Upper lobe of left lung (tissue), 6 donors: ENCODE data around the gene AEBP2. TPM values are rescaled to one million over a fixed set of nuclear protein-coding genes. Genes with fewer than 3 reads are reported as not detected.

Experiments used
- ATAC-seq, 2 donors: fragments of 200-7000 bp; cut with Tn5 transposase; one replicate each; pipeline ENCODE4 v1.9.1; 2022; ENCODE audit warnings: mild to moderate bottlenecking in 2 of 2, moderate library complexity in 2 of 2; ENCODE audit not compliant: low FRiP score in 2 of 2
- DNase-seq, 2 donors: peaks; one replicate each; pipeline ENCODE4 v3.0.0-alpha.2; 2019 to 2020
- H3K27ac ChIP-seq, 4 donors: fragments of 200-600 bp; sonication (generic); one replicate each; pipeline ENCODE4 v1.5.1; 2016 to 2019
- H3K27me3 ChIP-seq, 4 donors: fragments of 200-600 bp; sonication (generic); one replicate each; pipeline ENCODE4 v1.5.1; 2017 to 2019
- H3K36me3 ChIP-seq, 4 donors: fragments of 200-600 bp; sonication (generic); one replicate each; pipeline ENCODE4 v1.5.1; 2016 to 2019
- H3K4me1 ChIP-seq, 4 donors: fragments of 200-600 bp; sonication (generic); one replicate each; pipeline ENCODE4 v1.5.1; 2018 to 2019
- H3K4me3 ChIP-seq, 4 donors: fragments of 200-600 bp; sonication (generic); one replicate each; pipeline ENCODE4 v1.5.1; 2017 to 2019; ENCODE audit warnings: mild to moderate bottlenecking in 2 of 4, moderate library complexity in 1 of 4
- H3K9me3 ChIP-seq, 4 donors: fragments of 200-600 bp; sonication (generic); one replicate each; pipeline ENCODE4 v1.5.1; 2018 to 2019
- EP300 ChIP-seq, 4 donors: sonication (generic); formaldehyde crosslinking; IDR thresholded peaks; one replicate each; pipeline ENCODE4 v1.5.1; 2017; ENCODE audit warnings: antibody characterized with exemption in 4 of 4, control low read depth in 2 of 4
- POLR2A ChIP-seq, 4 donors: fragments of 450-650 bp; IDR thresholded peaks; one replicate each; pipeline ENCODE4 v1.5.1; 2016 to 2017; ENCODE audit warnings: antibody characterized with exemption in 4 of 4, mild to moderate bottlenecking in 2 of 4
- POLR2AphosphoS5 ChIP-seq, 2 donors: sonication (generic); formaldehyde crosslinking; IDR thresholded peaks; one replicate each; pipeline ENCODE4 v1.5.1; 2017; ENCODE audit warnings: antibody characterized with exemption in 2 of 2
- WGBS, 2 donors: methylation state at CpG; one replicate each; pipeline ENCODE4 v1.1.5; 2017 to 2018; 5-methylcytosine and 5-hydroxymethylcytosine counted together
- total RNA-seq, 6 donors: library from RNA; depleted of rRNA in 4 of 6; stranded (reverse); fragments of >200 nt in 4 of 6; gene quantifications; one replicate each; pipeline versions ENCODE4 v1.1.0 to v1.2.1, GENCODE V29; 2016 to 2021
- TF ChIP-seq, protein P1 (sequence below), 6 experiments: fragments of 450-650 bp in 4 of 6; fragments of 200-600 bp in 2 of 6; sonication (generic) in 2 of 6; IDR thresholded peaks; one replicate each; pipeline ENCODE4 v1.5.1; 2016 to 2019; ENCODE audit warnings: antibody characterized with exemption in 6 of 6
- donor health status: DM: no; HTN: no; CAD: no; lungs with moderate emphysema.
- donor health status: DM: no; HTN: yes; CAD: no; lungs with severe emphysema.

Gene AEBP2
- total RNA-seq, 6 donors from 2014 or later = 27.7 to 73.9 (median 40.6) TPM

DNA sequence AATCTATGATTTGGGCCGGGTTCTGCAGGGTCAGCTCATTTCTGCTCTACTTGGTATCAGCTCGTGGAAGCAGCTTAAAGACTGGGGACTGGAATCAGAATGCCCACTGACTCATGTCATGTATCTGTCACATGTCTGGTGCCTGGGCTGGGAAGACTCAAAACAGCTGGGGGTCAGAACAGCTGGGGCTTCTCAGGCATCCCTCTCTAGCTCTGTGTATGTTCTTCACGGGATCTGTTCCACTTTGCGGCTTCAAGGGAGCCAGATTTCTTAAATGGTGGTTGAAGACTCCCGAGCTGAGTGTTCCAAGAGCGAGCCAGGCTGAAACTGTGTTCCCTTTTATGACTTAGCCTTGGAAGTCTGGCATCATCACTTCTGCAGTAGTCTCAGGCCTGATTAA lies 11.9 kb downstream of the AEBP2 start:
- 70 to 78% methylated on average over 6 of the region's 6 CpGs for WGBS, 2 donors
- Histone ChIP-seq H3K27ac (peak overlapping the region in 1 of 4 donors; percentile 0), H3K4me3 (no peak overlapping the region), H3K27me3 (no peaks in the 10 kb centered on the region), H3K4me1 (peaks cover 4 to 18% (median 9%) of the 10 kb centered on the region in 4 donors), H3K36me3 (no peaks in the 10 kb centered on the region), H3K9me3 (no peaks in the 10 kb centered on the region)
- no peak for DNase-seq
- TF ChIP-seq, protein P1, sequence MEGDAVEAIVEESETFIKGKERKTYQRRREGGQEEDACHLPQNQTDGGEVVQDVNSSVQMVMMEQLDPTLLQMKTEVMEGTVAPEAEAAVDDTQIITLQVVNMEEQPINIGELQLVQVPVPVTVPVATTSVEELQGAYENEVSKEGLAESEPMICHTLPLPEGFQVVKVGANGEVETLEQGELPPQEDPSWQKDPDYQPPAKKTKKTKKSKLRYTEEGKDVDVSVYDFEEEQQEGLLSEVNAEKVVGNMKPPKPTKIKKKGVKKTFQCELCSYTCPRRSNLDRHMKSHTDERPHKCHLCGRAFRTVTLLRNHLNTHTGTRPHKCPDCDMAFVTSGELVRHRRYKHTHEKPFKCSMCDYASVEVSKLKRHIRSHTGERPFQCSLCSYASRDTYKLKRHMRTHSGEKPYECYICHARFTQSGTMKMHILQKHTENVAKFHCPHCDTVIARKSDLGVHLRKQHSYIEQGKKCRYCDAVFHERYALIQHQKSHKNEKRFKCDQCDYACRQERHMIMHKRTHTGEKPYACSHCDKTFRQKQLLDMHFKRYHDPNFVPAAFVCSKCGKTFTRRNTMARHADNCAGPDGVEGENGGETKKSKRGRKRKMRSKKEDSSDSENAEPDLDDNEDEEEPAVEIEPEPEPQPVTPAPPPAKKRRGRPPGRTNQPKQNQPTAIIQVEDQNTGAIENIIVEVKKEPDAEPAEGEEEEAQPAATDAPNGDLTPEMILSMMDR (IDR thresholded peaks at IDR 0.05) = no peak
- TF ChIP-seq POLR2AphosphoS5 (IDR thresholded peaks at IDR 0.05) = peak in 1 of 2 donors; percentile 38
- peak; percentile 24 to 49 for ATAC-seq

DNA sequence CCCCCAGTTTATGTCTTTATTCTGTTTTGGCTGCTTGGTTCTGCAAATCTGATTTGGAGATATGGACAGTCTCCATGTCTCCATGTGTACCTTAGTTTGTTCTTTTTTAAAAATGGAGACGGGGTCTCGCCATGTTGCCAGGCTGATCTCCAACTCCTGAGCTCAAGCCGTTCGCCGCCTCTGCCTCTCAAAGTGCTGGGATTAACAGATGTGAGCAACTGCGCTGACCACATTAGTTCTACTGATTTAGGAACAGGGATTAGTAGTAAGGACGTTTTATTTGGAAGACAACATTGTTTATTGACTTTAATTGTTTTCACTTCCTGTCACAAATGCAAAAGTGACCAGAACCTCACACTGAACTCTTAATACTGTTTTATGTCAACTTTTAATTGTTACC lies 14.7 kb downstream of the AEBP2 start:
- H3K27me3 ChIP-seq = no peaks in the 10 kb centered on the region
- TF ChIP-seq, protein P1 (IDR thresholded peaks at IDR 0.05) = no peak
- TF ChIP-seq POLR2AphosphoS5 (IDR thresholded peaks at IDR 0.05) = no peak
- TF ChIP-seq POLR2A (IDR thresholded peaks at IDR 0.05) = no peak
- TF ChIP-seq EP300 (IDR thresholded peaks at IDR 0.05) = no peak
- no peak overlapping the region for H3K4me3 ChIP-seq
- no peak for DNase-seq
- peaks cover 4 to 24% (median 7%) of the 10 kb centered on the region in 4 donors for H3K4me1 ChIP-seq
- no peaks in the 10 kb centered on the region for H3K9me3 ChIP-seq
- no peak overlapping the region for H3K27ac ChIP-seq
- no peaks in the 10 kb centered on the region for H3K36me3 ChIP-seq
- no peak for ATAC-seq
- 85 to 88% methylated on average over 7 of the region's 7 CpGs for WGBS, 2 donors

DNA sequence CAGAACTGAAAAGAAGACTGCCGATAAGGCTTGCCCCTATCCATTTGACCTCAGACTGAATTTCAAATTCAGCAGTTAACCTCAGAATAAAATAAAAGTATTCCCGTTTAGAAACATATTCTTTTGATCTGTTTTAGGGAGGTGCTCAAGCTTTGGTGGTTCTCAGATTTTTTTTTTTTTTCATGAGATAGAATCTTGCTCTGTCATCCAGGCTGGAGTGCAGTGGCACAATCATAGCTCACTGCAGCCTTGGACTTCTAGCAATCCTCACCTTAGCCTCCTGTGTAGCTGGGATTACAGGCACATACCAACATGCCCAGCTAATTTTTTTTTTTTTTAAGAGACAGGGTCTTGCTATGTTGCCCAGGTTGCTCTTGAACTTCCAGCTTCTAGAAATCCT lies 15.5 kb downstream of the AEBP2 start:
- WGBS, 2 donors = 82 to 92% methylated on average over 2 of the region's 2 CpGs
- no peaks in the 10 kb centered on the region for H3K9me3 ChIP-seq
- ATAC-seq = no peak
- H3K4me1 ChIP-seq = peaks cover 4 to 24% (median 6%) of the 10 kb centered on the region in 4 donors
- H3K27me3 ChIP-seq = no peaks in the 10 kb centered on the region
- no peak overlapping the region for H3K4me3 ChIP-seq
- no peak for TF ChIP-seq POLR2AphosphoS5 (IDR thresholded peaks at IDR 0.05)
- no peak for TF ChIP-seq POLR2A (IDR thresholded peaks at IDR 0.05)
- no peak for TF ChIP-seq EP300 (IDR thresholded peaks at IDR 0.05)
- TF ChIP-seq, protein P1 (IDR thresholded peaks at IDR 0.05) = no peak
- no peaks in the 10 kb centered on the region for H3K36me3 ChIP-seq
- H3K27ac ChIP-seq = no peak overlapping the region
- no peak for DNase-seq

DNA sequence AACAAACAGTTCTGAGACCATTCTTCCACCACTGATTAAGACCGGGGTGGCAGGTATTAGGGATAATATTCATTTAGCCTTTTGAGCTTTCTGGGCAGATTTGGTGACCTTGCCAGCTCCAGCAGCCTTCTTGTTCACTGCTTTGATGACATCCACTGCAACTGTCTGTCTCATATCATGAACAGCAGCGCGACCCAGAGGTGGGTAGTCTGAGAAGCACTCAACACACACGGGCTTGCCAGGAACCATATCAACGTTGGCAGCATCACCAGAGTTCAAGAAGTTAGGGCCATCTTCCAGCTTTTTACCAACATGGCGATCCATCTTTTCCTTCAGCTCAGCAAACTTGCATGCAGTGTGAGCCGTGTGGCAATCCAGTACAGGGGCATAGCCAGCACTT lies 16.9 kb downstream of the AEBP2 start:
- TF ChIP-seq POLR2AphosphoS5 (IDR thresholded peaks at IDR 0.05) (no peak), EP300 (IDR thresholded peaks at IDR 0.05) (no peak), POLR2A (IDR thresholded peaks at IDR 0.05) (no peak)
- TF ChIP-seq, protein P1 (IDR thresholded peaks at IDR 0.05) = no peak
- Histone ChIP-seq H3K27ac (no peak overlapping the region), H3K4me1 (peaks cover 4 to 24% (median 6%) of the 10 kb centered on the region in 4 donors), H3K4me3 (no peak overlapping the region), H3K27me3 (no peaks in the 10 kb centered on the region), H3K36me3 (no peaks in the 10 kb centered on the region), H3K9me3 (no peaks in the 10 kb centered on the region)
- DNase-seq (no peak), ATAC-seq (no peak)
- 91 to 94% methylated on average over 7 of the region's 7 CpGs for WGBS, 2 donors

DNA sequence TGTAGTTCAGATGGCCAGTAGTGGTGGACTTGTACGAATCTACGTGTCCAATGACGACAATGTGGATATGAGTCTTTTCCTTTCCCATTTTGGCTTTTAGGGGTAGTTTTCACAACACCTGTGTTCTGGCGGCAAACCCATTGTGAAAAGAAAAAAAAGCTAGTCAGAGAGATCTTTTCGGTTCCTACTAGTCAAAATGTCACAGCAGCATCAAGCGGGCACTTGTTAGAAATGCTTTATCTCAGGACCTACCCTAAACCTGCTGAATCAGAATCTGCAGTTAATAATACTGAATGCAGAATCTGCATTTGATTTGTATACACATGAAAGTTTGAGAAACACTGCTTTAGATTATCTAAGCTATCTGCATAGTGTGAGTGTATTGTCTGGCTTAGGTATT lies 18.3 kb downstream of the AEBP2 start:
- 95 to 98% methylated on average over 6 of the region's 6 CpGs for WGBS, 2 donors

More for the DNA sequence above, 18.3 kb downstream of the AEBP2 start:
- Histone ChIP-seq H3K27me3 (no peaks in the 10 kb centered on the region), H3K4me3 (no peak overlapping the region), H3K36me3 (no peaks in the 10 kb centered on the region), H3K4me1 (peaks cover 0 to 19% (median 2%) of the 10 kb centered on the region in 4 donors), H3K9me3 (no peaks in the 10 kb centered on the region), H3K27ac (no peak overlapping the region)
- ATAC-seq (no peak), DNase-seq (no peak)
- TF ChIP-seq, protein P1 (IDR thresholded peaks at IDR 0.05) = no peak
- TF ChIP-seq POLR2A (IDR thresholded peaks at IDR 0.05) = no peak
- no peak for TF ChIP-seq EP300 (IDR thresholded peaks at IDR 0.05)
- TF ChIP-seq POLR2AphosphoS5 (IDR thresholded peaks at IDR 0.05) = no peak
